ENCODE data around the gene PM20D2.
A peak's percentile ranks its signal among the peaks of the same experiment; 100 is the strongest.
"Not testable (repeated sequence)": the region's sequence is repeated elsewhere in the genome, so short reads cannot be mapped to it uniquely, and the experiment has no call there.

The PM20D2 gene

GRCh38 chr6:89145956-89146717 is at the start of gene PM20D2:
Gene PM20D2 (plus strand): TSS chr6:89146055. CDS start chr6:89146145, 90 bp downstream.
- peak; percentile 73 for DNase-seq

- DNase-seq, result no peak
These were observed 47.4 kb upstream of the PM20D2 start for GRCh38 chr6:89098461-89098860.

- no peak for DNase-seq
These were observed 45.7 kb upstream of the PM20D2 start for GRCh38 chr6:89100114-89100513.

GRCh38 chr6:89110284-89110683 is 35.6 kb upstream of the PM20D2 start:
- DNase-seq, result no peak

GRCh38 chr6:89111933-89112332 is 33.9 kb upstream of the PM20D2 start:
- DNase-seq, result no peak

GRCh38 chr6:89116702-89117101 is 29.2 kb upstream of the PM20D2 start:
- DNase-seq, result no peak

GRCh38 chr6:89117211-89118108 is 28.4 kb upstream of the PM20D2 start, which contains the start of gene SRSF12:
Gene SRSF12 (minus strand): TSS chr6:89118071. CDS start chr6:89117887, 184 bp downstream.
- peak; percentile 45 for DNase-seq

GRCh38 chr6:89118931-89119330 is 26.9 kb upstream of the PM20D2 start:
- DNase-seq, result no peak

GRCh38 chr6:89120371-89120770 is 25.5 kb upstream of the PM20D2 start:
- no peak for DNase-seq

- DNase-seq, result no peak
These were observed 23.9 kb upstream of the PM20D2 start for GRCh38 chr6:89121934-89122333.

GRCh38 chr6:89122625-89123024 is 23.2 kb upstream of the PM20D2 start:
- DNase-seq, result no peak

GRCh38 chr6:89128256-89128671 is 17.6 kb upstream of the PM20D2 start:
- not testable (repeated sequence) for DNase-seq

GRCh38 chr6:89131599-89131998 is 14.3 kb upstream of the PM20D2 start:
- DNase-seq, result no peak

- no peak for DNase-seq
These were observed 13.8 kb upstream of the PM20D2 start for GRCh38 chr6:89132057-89132456.

- DNase-seq, result no peak
These were observed 11.9 kb upstream of the PM20D2 start for GRCh38 chr6:89133981-89134380.

GRCh38 chr6:89134723-89135122 is 11.1 kb upstream of the PM20D2 start:
- DNase-seq, result no peak

- DNase-seq, result no peak
These were observed 7.7 kb upstream of the PM20D2 start for GRCh38 chr6:89138173-89138572.

GRCh38 chr6:89139509-89140346 is 6.1 kb upstream of the PM20D2 start:
- DNase-seq, result no peak

- DNase-seq, result no peak
These were observed 5.3 kb upstream of the PM20D2 start for GRCh38 chr6:89140347-89141156.

GRCh38 chr6:89144354-89144906 is 1.4 kb upstream of the PM20D2 start:
- DNase-seq, result no peak

GRCh38 chr6:89145091-89145955 is 532 bp upstream of the PM20D2 start:
- DNase-seq, result peak; percentile 36
